ENCODE results near the gene ZNF324. TPM values are rescaled to one million over a fixed set of nuclear protein-coding genes. Genes with fewer than 3 reads are reported as not detected.
"Not testable (repeated sequence)": the region's sequence is repeated elsewhere in the genome, so short reads cannot be mapped to it uniquely, and the experiment has no call there.

Gene ZNF324
- total RNA-seq, 4 donors from 2014 or later: 10.3 to 20.7 (median 18.1) TPM

GRCh38 chr19:58468216-58468839, 1.4 kb downstream of the ZNF324 start:
- WGBS, 2 donors (ENCODE audit: low coverage in 1 of 2): 33 to 63% methylated on average over 3 of the region's 5 CpGs
- Histone ChIP-seq H3K4me3 (peak overlapping the region in 1 of 2 donors; percentile 68), H3K27me3 (no peaks in the 10 kb centered on the region), H3K27ac (no peak overlapping the region), H3K9me3 (no peaks in the 10 kb centered on the region), H3K4me1 (peaks cover 0 to 25% (median 3%) of the 10 kb centered on the region in 3 donors), H3K36me3 (peaks cover 0 to 41% of the 10 kb centered on the region in 2 donors)
- TF ChIP-seq EP300 (IDR thresholded peaks at IDR 0.05): no peak
- TF ChIP-seq POLR2AphosphoS5 (IDR thresholded peaks at IDR 0.05): no peak
- TF ChIP-seq POLR2A (IDR thresholded peaks at IDR 0.05): no peak
- TF ChIP-seq CTCF (IDR thresholded peaks at IDR 0.05): no peak
- no peak for ATAC-seq

- H3K4me1 ChIP-seq: peaks cover 0 to 25% (median 3%) of the 10 kb centered on the region in 3 donors
- no peak overlapping the region for H3K4me3 ChIP-seq
- 88% methylated on average over 4 of the region's 17 CpGs; no CpG with 5 or more reads in 1 of the 2 donors for WGBS, 2 donors (ENCODE audit: low coverage in 1 of 2)
- H3K27ac ChIP-seq: no peak overlapping the region
- H3K27me3 ChIP-seq: no peaks in the 10 kb centered on the region
- peaks cover 0 to 50% of the 10 kb centered on the region in 2 donors for H3K36me3 ChIP-seq
- H3K9me3 ChIP-seq: no peaks in the 10 kb centered on the region
- TF ChIP-seq POLR2A (IDR thresholded peaks at IDR 0.05): no peak
- no peak for TF ChIP-seq EP300 (IDR thresholded peaks at IDR 0.05)
- TF ChIP-seq POLR2AphosphoS5 (IDR thresholded peaks at IDR 0.05): no peak
- TF ChIP-seq CTCF (IDR thresholded peaks at IDR 0.05): no peak
- ATAC-seq: no peak
These were observed 2.5 kb downstream of the ZNF324 start for GRCh38 chr19:58469241-58470013.

- not testable (repeated sequence) for H3K9me3 ChIP-seq, H3K27me3 ChIP-seq, ATAC-seq, H3K4me3 ChIP-seq, H3K27ac ChIP-seq
- peaks cover 0 to 36% (median 7%) of the 10 kb centered on the region in 3 donors for H3K4me1 ChIP-seq
- peaks cover 0 to 50% of the 10 kb centered on the region in 2 donors for H3K36me3 ChIP-seq
- 80% methylated on average over 2 of the region's 53 CpGs; no CpG with 5 or more reads in 1 of the 2 donors for WGBS, 2 donors (ENCODE audit: low coverage in 1 of 2)
These were observed 4.1 kb downstream of the ZNF324 start for GRCh38 chr19:58470837-58471543.

- H3K4me1 ChIP-seq: peaks cover 0 to 35% (median 9%) of the 10 kb centered on the region in 3 donors
- no peak overlapping the region for H3K27ac ChIP-seq
- H3K9me3 ChIP-seq: no peaks in the 10 kb centered on the region
- ATAC-seq: no peak
- peaks cover 0 to 50% of the 10 kb centered on the region in 2 donors for H3K36me3 ChIP-seq
- no peaks in the 10 kb centered on the region for H3K27me3 ChIP-seq
- WGBS, 2 donors (ENCODE audit: low coverage in 1 of 2): no CpG with 5 or more reads among the region's 39 CpGs
- H3K4me3 ChIP-seq: no peak overlapping the region
- TF ChIP-seq POLR2A (IDR thresholded peaks at IDR 0.05): no peak
- TF ChIP-seq POLR2AphosphoS5 (IDR thresholded peaks at IDR 0.05): no peak
- no peak for TF ChIP-seq EP300 (IDR thresholded peaks at IDR 0.05)
- no peak for TF ChIP-seq CTCF (IDR thresholded peaks at IDR 0.05)
These were observed 4.9 kb downstream of the ZNF324 start for GRCh38 chr19:58471736-58472135.

- H3K9me3 ChIP-seq: no peaks in the 10 kb centered on the region
- TF ChIP-seq CTCF (IDR thresholded peaks at IDR 0.05) (no peak), POLR2AphosphoS5 (IDR thresholded peaks at IDR 0.05) (no peak), POLR2A (IDR thresholded peaks at IDR 0.05) (no peak), EP300 (IDR thresholded peaks at IDR 0.05) (no peak)
- ATAC-seq: no peak
These were observed 6.9 kb downstream of the ZNF324 start for GRCh38 chr19:58473775-58474174.

More at GRCh38 chr19:58473775-58474174, 6.9 kb downstream of the ZNF324 start:
- no peak overlapping the region for H3K27ac ChIP-seq
- H3K36me3 ChIP-seq: peaks cover 0 to 64% of the 10 kb centered on the region in 2 donors
- peaks cover 0 to 32% (median 12%) of the 10 kb centered on the region in 3 donors for H3K4me1 ChIP-seq
- no peaks in the 10 kb centered on the region for H3K27me3 ChIP-seq
- H3K4me3 ChIP-seq: no peak overlapping the region

Measured in gastroesophageal sphincter (tissue), 4 donors.